Endodermal cell (in vitro differentiated cells): ENCODE results near the gene CCT3. TPM values are rescaled to one million over a fixed set of nuclear protein-coding genes. Genes with fewer than 3 reads are reported as not detected.
"Not testable (repeated sequence)": the region's sequence is repeated elsewhere in the genome, so short reads cannot be mapped to it uniquely, and the experiment has no call there.

Source experiments
- DNase-seq: peaks from one replicate; pipeline ENCODE4 v3.0.0-alpha.2; 2017
- H3K27ac ChIP-seq: 2 replicates; pipeline ENCODE4 v1.5.1; 2013; ENCODE audit warnings: mild to moderate bottlenecking, low read depth, low read length, moderate library complexity
- H3K27me3 ChIP-seq: 2 replicates; pipeline ENCODE4 v1.6.1; 2013; ENCODE audit warnings: mild to moderate bottlenecking, low read length, moderate library complexity; ENCODE audit not compliant: insufficient read depth, control insufficient read depth, poor library complexity, severe bottlenecking
- H3K36me3 ChIP-seq: 2 replicates; pipeline ENCODE4 v1.7.0; 2013; ENCODE audit warnings: mild to moderate bottlenecking, low read length, moderate library complexity; ENCODE audit not compliant: control insufficient read depth, insufficient read depth
- H3K4me1 ChIP-seq: one replicate; pipeline ENCODE4 v1.7.0; 2013; ENCODE audit warnings: low read length; ENCODE audit not compliant: control insufficient read depth, insufficient read depth
- H3K4me3 ChIP-seq: 2 replicates; pipeline ENCODE4 v1.5.1; 2013; ENCODE audit warnings: mild to moderate bottlenecking, low read length, moderate library complexity
- H3K9ac ChIP-seq: 2 replicates; pipeline ENCODE4 v1.6.1; 2013; ENCODE audit warnings: mild to moderate bottlenecking, low read length, moderate library complexity; ENCODE audit not compliant: poor library complexity, severe bottlenecking; ENCODE audit errors: extremely low read depth
- H3K9me3 ChIP-seq: 2 replicates; pipeline ENCODE4 v1.6.1; 2013; ENCODE audit warnings: mild to moderate bottlenecking, low read length, moderate library complexity; ENCODE audit not compliant: control insufficient read depth
- H3K27ac Mint-ChIP-seq: 2 replicates; pipeline ENCODE4 v1.8.0; 2020; ENCODE audit warnings: mixed read lengths
- H3K27me3 Mint-ChIP-seq: 2 replicates; pipeline ENCODE4 v1.8.0; 2021; ENCODE audit warnings: mild to moderate bottlenecking, mixed read lengths; ENCODE audit not compliant: insufficient read depth
- H3K36me3 Mint-ChIP-seq: 2 replicates; pipeline ENCODE4 v1.8.0; 2020; ENCODE audit warnings: low read depth, mixed read lengths
- H3K4me1 Mint-ChIP-seq: 2 replicates; pipeline ENCODE4 v1.8.0; 2020; ENCODE audit warnings: mixed read lengths
- H3K4me3 Mint-ChIP-seq: 2 replicates; pipeline ENCODE4 v1.8.0; 2020; ENCODE audit warnings: mild to moderate bottlenecking, moderate library complexity, mixed read lengths
- H3K9me3 Mint-ChIP-seq: 2 replicates; pipeline ENCODE4 v1.8.0; 2020; ENCODE audit warnings: mild to moderate bottlenecking, mixed read lengths
- CTCF ChIP-seq: fragments of 200-600 bp; sonication (generic); conservative IDR thresholded peaks from 2 replicates; pipeline ENCODE4 v1.5.0; 2021; ENCODE audit warnings: antibody characterized with exemption, mild to moderate bottlenecking
- WGBS, 2 experiments: methylation state at CpG; one replicate each; pipeline versions ENCODE4 v1.1.5 to v1.1.7; 2013; ENCODE audit warnings: missing lambda C conversion rate in 2 of 2, mixed read lengths in 1 of 2; ENCODE audit not compliant: insufficient coverage in 1 of 2, insufficient read length in 1 of 2; 5-methylcytosine and 5-hydroxymethylcytosine counted together
- total RNA-seq, 2 donors: library from RNA; stranded (reverse); fragmentation: NEBNext Ultra II Directional in 1 of 2; extraction: Animal tissue kit (Norgen Biotek cat#: 25700) in 1 of 2; gene quantifications; 2 replicates in 1 of 2; 3 replicates in 1 of 2; pipeline ENCODE4 v1.2.1, GENCODE V29; 2021

CCT3 gene
- total RNA-seq, 2 donors from 2014 or later: 323 to 351 TPM

DNA sequence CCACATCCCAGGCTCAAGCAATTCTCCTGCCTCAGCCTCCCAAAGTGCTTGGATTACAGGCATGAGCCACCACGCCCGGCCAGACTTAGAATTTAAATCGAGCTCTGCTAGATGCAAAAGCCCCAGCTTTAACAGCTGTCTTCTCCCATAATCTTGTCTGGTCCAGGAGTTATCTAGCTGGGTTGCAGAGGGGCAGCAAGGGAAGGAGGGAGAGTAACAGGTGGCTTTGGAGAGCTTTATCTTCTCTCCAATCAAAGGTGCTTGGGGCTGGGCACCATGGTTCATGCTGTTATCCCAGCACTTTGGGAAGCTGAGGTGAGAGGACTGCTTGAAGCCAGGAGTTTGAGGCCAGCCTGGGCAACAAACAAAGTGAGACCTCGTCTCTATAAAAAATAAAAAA is 34.8 kb upstream of the CCT3 start:
- TF ChIP-seq CTCF: no peak
- no peak overlapping the region for H3K9ac ChIP-seq
- no peak overlapping the region for H3K4me3 ChIP-seq
- H3K9me3 ChIP-seq: no peaks in the 10 kb centered on the region
- peaks cover 5% of the 10 kb centered on the region for H3K4me1 Mint-ChIP-seq
- H3K27ac ChIP-seq: no peak overlapping the region
- peaks cover 24% of the 10 kb centered on the region for H3K27me3 Mint-ChIP-seq
- H3K4me3 Mint-ChIP-seq: no peak overlapping the region
- H3K36me3 Mint-ChIP-seq: no peaks in the 10 kb centered on the region
- peaks cover 3% of the 10 kb centered on the region for H3K4me1 ChIP-seq
- no peaks in the 10 kb centered on the region for H3K9me3 Mint-ChIP-seq
- 88 to 90% methylated on average over 2 to 4 of the region's 4 CpGs for WGBS, 2 experiments
- peaks cover 30% of the 10 kb centered on the region for H3K27me3 ChIP-seq
- no peaks in the 10 kb centered on the region for H3K36me3 ChIP-seq
- no peak for DNase-seq
- no peak overlapping the region for H3K27ac Mint-ChIP-seq

DNA sequence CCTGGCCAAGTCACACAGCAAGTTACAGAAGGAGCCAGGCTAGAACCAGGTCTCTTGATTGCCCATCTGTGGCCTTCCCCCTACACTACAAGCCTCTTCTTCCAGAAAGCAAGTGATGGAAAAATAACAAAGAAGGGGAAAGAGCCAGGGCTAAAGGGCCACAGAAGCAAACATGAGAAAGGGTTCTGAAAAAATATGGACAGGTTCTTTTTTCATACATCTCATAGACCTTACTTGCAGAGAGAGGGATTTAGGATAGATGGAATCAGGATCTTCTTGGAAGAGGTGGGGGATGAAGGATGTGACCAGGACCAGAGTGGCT is 34.1 kb upstream of the CCT3 start:
- no peaks in the 10 kb centered on the region for H3K36me3 Mint-ChIP-seq
- no peak overlapping the region for H3K27ac Mint-ChIP-seq
- H3K27me3 Mint-ChIP-seq: peaks cover 24% of the 10 kb centered on the region
- peaks cover 6% of the 10 kb centered on the region for H3K4me1 ChIP-seq
- H3K4me3 Mint-ChIP-seq: no peak overlapping the region
- no peak for DNase-seq
- peaks cover 30% of the 10 kb centered on the region for H3K27me3 ChIP-seq
- no peaks in the 10 kb centered on the region for H3K9me3 Mint-ChIP-seq
- peaks cover 11% of the 10 kb centered on the region for H3K4me1 Mint-ChIP-seq
- no peak overlapping the region for H3K27ac ChIP-seq
- H3K9me3 ChIP-seq: no peaks in the 10 kb centered on the region
- H3K9ac ChIP-seq: no peak overlapping the region
- no peak overlapping the region for H3K4me3 ChIP-seq
- TF ChIP-seq CTCF: no peak
- no peaks in the 10 kb centered on the region for H3K36me3 ChIP-seq

DNA sequence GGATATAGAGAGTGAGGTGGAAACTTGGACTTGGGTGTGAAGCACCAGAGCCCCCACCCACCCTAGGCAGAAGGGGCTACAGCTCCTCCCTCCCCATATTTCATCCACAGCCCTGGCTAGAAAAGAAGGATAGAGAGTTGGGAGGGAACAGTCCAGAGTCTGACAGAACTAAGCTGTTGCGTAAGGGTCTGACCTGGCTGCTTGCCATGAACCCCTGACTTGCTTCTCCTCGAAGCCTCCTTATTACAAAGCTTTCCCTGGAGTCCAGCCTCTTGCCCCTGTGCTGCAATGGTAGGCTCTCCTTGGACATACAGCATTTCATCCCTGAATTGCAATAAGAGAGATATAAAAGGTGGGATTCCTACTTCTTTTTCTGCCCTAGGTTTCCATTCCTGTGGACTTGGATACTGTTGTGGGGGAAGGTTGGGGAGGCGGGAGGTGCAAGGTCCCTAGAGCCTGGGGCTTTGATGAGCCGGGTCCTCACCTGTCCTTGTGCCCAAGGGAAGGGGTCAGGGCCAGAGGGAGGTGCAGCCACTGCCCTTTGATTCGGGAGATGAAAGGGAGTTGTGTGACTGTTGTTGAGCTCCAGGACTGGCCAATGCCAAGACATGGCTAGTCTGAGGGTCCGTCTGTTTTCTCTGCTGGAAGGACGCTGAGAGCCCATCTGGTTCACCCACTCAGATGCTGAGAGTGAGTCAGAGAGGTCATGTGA is 33.6 kb upstream of the CCT3 start:
- H3K27me3 Mint-ChIP-seq: peaks cover 24% of the 10 kb centered on the region
- H3K4me1 ChIP-seq: peaks cover 6% of the 10 kb centered on the region

DNA sequence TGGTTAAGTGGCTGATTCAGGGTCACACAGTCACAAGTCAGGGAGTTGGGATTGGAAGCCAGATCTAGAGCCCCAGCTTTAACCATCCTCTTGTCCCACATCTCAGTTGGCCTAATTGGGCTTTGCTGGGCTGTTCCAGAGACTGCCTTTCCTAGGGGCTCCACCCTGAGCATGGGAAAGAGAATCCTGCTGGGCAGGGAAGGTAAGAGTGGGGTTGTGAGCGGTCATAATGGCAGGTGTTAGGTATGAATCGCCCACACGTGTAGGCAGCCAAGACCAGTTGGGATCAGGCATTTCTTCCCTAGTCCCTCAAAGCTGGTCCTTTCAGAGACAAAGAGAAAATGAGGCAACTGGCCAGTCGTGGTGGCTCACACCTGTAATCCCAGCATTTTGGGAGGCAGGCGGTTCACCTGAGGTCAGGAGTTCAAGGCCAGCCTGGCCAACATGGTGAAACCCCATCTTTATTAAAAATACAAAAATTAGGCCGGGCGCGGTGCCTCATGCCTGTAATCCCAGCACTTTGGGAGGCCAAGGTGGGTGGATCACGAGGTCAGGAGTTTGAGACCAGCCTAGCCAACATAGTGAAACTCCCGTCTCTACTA is 31.7 kb upstream of the CCT3 start:
- Mint-ChIP-seq H3K4me3 (peak overlapping the region; percentile 67), H3K27me3 (peaks cover 26% of the 10 kb centered on the region), H3K4me1 (peaks cover 16% of the 10 kb centered on the region), H3K27ac (peak overlapping the region; percentile 80)
- not testable (repeated sequence) for H3K27ac ChIP-seq, H3K9me3 Mint-ChIP-seq, H3K36me3 ChIP-seq, H3K9me3 ChIP-seq, H3K9ac ChIP-seq, H3K4me1 ChIP-seq, H3K36me3 Mint-ChIP-seq, DNase-seq
- Histone ChIP-seq H3K4me3 (peak overlapping the region; percentile 67), H3K27me3 (peaks cover 30% of the 10 kb centered on the region)
- WGBS, 2 experiments: 91 to 92% methylated on average over 5 to 10 of the region's 10 CpGs

More for the DNA sequence above, 33.6 kb upstream of the CCT3 start:
- no peaks in the 10 kb centered on the region for H3K36me3 Mint-ChIP-seq
- Histone ChIP-seq H3K27ac (no peak overlapping the region), H3K36me3 (no peaks in the 10 kb centered on the region), H3K9me3 (no peaks in the 10 kb centered on the region), H3K27me3 (peaks cover 30% of the 10 kb centered on the region), H3K9ac (no peak overlapping the region), H3K4me3 (no peak overlapping the region)
- H3K4me3 Mint-ChIP-seq: no peak overlapping the region
- no peak for DNase-seq
- WGBS, 2 experiments: 39 to 80% methylated on average over 2 to 7 of the region's 7 CpGs
- peaks cover 12% of the 10 kb centered on the region for H3K4me1 Mint-ChIP-seq
- no peak for TF ChIP-seq CTCF
- no peak overlapping the region for H3K27ac Mint-ChIP-seq
- no peaks in the 10 kb centered on the region for H3K9me3 Mint-ChIP-seq
